H9 (cell line): ENCODE data around the gene TMPRSS9. TPM values are rescaled to one million over a fixed set of nuclear protein-coding genes. Genes with fewer than 3 reads are reported as not detected.
A peak's percentile ranks its signal among the peaks of the same experiment; 100 is the strongest.

Experiments used
- DNase-seq: peaks from one replicate; pipeline ENCODE4 v3.0.0-alpha.2; 2017
- H2AFZ ChIP-seq: one replicate; pipeline ENCODE4 v1.6.1; 2013; ENCODE audit warnings: mild to moderate bottlenecking, low read length, control low read depth, moderate library complexity
- H2AK5ac ChIP-seq: 2 replicates; pipeline ENCODE4 v1.6.1; 2013; ENCODE audit warnings: low read length, control low read depth, mixed read lengths; ENCODE audit not compliant: insufficient read length
- H2BK120ac ChIP-seq: one replicate; pipeline ENCODE4 v1.6.1; 2013; ENCODE audit warnings: low read depth, mild to moderate bottlenecking, low read length, control low read depth, inconsistent platforms; ENCODE audit not compliant: poor library complexity, severe bottlenecking
- H2BK12ac ChIP-seq: 2 replicates; pipeline ENCODE4 v1.6.1; 2013; ENCODE audit warnings: low read length, control low read depth, mixed read lengths, low read depth; ENCODE audit not compliant: insufficient read length
- H2BK15ac ChIP-seq: 2 replicates; pipeline ENCODE4 v1.6.1; 2013; ENCODE audit warnings: low read depth, low read length, control low read depth
- H2BK20ac ChIP-seq: one replicate; pipeline ENCODE4 v1.6.1; 2013; ENCODE audit warnings: low read depth, mild to moderate bottlenecking, low read length, control low read depth, inconsistent platforms; ENCODE audit not compliant: poor library complexity, severe bottlenecking
- H2BK5ac ChIP-seq: 2 replicates; pipeline ENCODE4 v1.6.1; 2013; ENCODE audit warnings: low read length, control low read depth, mixed read lengths; ENCODE audit not compliant: insufficient read length
- H3K14ac ChIP-seq: 2 replicates; pipeline ENCODE4 v1.6.1; 2013; ENCODE audit warnings: low read length, control low read depth; ENCODE audit not compliant: insufficient read depth
- H3K18ac ChIP-seq: 2 replicates; pipeline ENCODE4 v1.6.1; 2013; ENCODE audit warnings: low read depth, mild to moderate bottlenecking, mixed read lengths, low read length, control low read depth; ENCODE audit not compliant: insufficient read length
- H3K23ac ChIP-seq: 2 replicates; pipeline ENCODE4 v1.6.1; 2013; ENCODE audit warnings: low read length, control low read depth, mixed read lengths, low read depth; ENCODE audit not compliant: insufficient read length
- H3K23me2 ChIP-seq: 2 replicates; pipeline ENCODE4 v1.6.1; 2013; ENCODE audit warnings: low read depth, mild to moderate bottlenecking, mixed read lengths, low read length, control low read depth; ENCODE audit not compliant: insufficient read length, poor library complexity, severe bottlenecking
- H3K27ac ChIP-seq: 2 replicates; pipeline ENCODE4 v1.5.1; 2013; ENCODE audit warnings: low read length, control low read depth, mixed read lengths, low read depth; ENCODE audit not compliant: insufficient read length
- H3K27me3 ChIP-seq: 2 replicates; pipeline ENCODE4 v1.6.1; 2013; ENCODE audit warnings: low read length, control low read depth, inconsistent platforms; ENCODE audit not compliant: insufficient read depth
- H3K4ac ChIP-seq: 2 replicates; pipeline ENCODE4 v1.6.1; 2013; ENCODE audit warnings: low read depth, mild to moderate bottlenecking, control low read depth, inconsistent platforms, low read length, moderate library complexity
- H3K4me1 ChIP-seq: 2 replicates; pipeline ENCODE4 v1.6.1; 2013; ENCODE audit warnings: low read length, control low read depth, inconsistent platforms; ENCODE audit not compliant: insufficient read depth
- H3K4me2 ChIP-seq: 2 replicates; pipeline ENCODE4 v1.6.1; 2013; ENCODE audit warnings: low read length, control low read depth, mixed read lengths; ENCODE audit not compliant: insufficient read length, insufficient read depth
- H3K56ac ChIP-seq: 2 replicates; pipeline ENCODE4 v1.6.1; 2013; ENCODE audit warnings: low read depth, mild to moderate bottlenecking, mixed read lengths, low read length, control low read depth; ENCODE audit not compliant: insufficient read length
- H3K79me1 ChIP-seq: 2 replicates; pipeline ENCODE4 v1.6.1; 2013; ENCODE audit warnings: low read depth, mild to moderate bottlenecking, moderate library complexity, low read length, control low read depth, inconsistent platforms; ENCODE audit not compliant: insufficient read depth, poor library complexity, severe bottlenecking
- H3K79me2 ChIP-seq: 2 replicates; pipeline ENCODE4 v1.6.1; 2013; ENCODE audit warnings: low read length, control low read depth, inconsistent platforms; ENCODE audit not compliant: insufficient read depth
- H3K9ac ChIP-seq: 2 replicates; pipeline ENCODE4 v1.6.1; 2013; ENCODE audit warnings: low read length, control low read depth, mixed read lengths; ENCODE audit not compliant: insufficient read length; ENCODE audit errors: extremely low read depth
- H3K9me3 ChIP-seq: one replicate; pipeline ENCODE4 v1.6.1; 2013; ENCODE audit warnings: low read depth, low read length, inconsistent platforms; ENCODE audit not compliant: control insufficient read depth
- H3T11ph ChIP-seq: one replicate; pipeline ENCODE4 v1.6.1; 2013; ENCODE audit warnings: mild to moderate bottlenecking, low read length, control low read depth, inconsistent platforms
- H4K20me1 ChIP-seq: one replicate; pipeline ENCODE4 v1.6.1; 2013; ENCODE audit not compliant: control insufficient read depth, insufficient read length, insufficient read depth
- H4K5ac ChIP-seq: 2 replicates; pipeline ENCODE4 v1.6.1; 2013; ENCODE audit warnings: low read depth, mild to moderate bottlenecking, mixed read lengths, low read length, control low read depth; ENCODE audit not compliant: insufficient read length
- H4K8ac ChIP-seq: replicated peaks from 2 replicates; pipeline ENCODE4 v1.6.1; 2013; ENCODE audit warnings: low read length, control low read depth, mixed read lengths, low read depth; ENCODE audit not compliant: insufficient read length
- H4K91ac ChIP-seq: 2 replicates; pipeline ENCODE4 v1.6.1; 2013; ENCODE audit warnings: low read depth, mild to moderate bottlenecking, moderate library complexity, mixed read lengths, low read length, control low read depth; ENCODE audit not compliant: insufficient read length
- H3K27ac Mint-ChIP-seq, 3 experiments: 2 replicates in 2 of 3; 3 replicates in 1 of 3; pipeline ENCODE4 v1.8.0; 2020 to 2021; ENCODE audit warnings: mixed read lengths in 3 of 3, mild to moderate bottlenecking in 1 of 3, moderate library complexity in 1 of 3
- H3K27me3 Mint-ChIP-seq: 2 replicates; pipeline ENCODE4 v1.8.0; 2021; ENCODE audit warnings: low read depth, mild to moderate bottlenecking, moderate library complexity, mixed read lengths
- H3K36me3 Mint-ChIP-seq, 3 experiments: 2 replicates in 2 of 3; 3 replicates in 1 of 3; pipeline ENCODE4 v1.8.0; 2020 to 2021; ENCODE audit warnings: low read depth in 3 of 3, mixed read lengths in 3 of 3; ENCODE audit not compliant: insufficient read depth in 1 of 3
- H3K4me1 Mint-ChIP-seq, 2 experiments: 2 replicates each; pipeline ENCODE4 v1.8.0; 2020; ENCODE audit warnings: mixed read lengths in 2 of 2
- H3K4me3 Mint-ChIP-seq, 2 experiments: 2 replicates in 1 of 2; 3 replicates in 1 of 2; pipeline ENCODE4 v1.8.0; 2020 to 2021; ENCODE audit warnings: mild to moderate bottlenecking in 2 of 2, mixed read lengths in 2 of 2, moderate library complexity in 1 of 2
- H3K9me3 Mint-ChIP-seq, 2 experiments: 2 replicates in 1 of 2; 3 replicates in 1 of 2; pipeline ENCODE4 v1.8.0; 2020; ENCODE audit warnings: mild to moderate bottlenecking in 2 of 2, mixed read lengths in 2 of 2, moderate library complexity in 1 of 2
- CTCF ChIP-seq: fragments of 200-600 bp; sonication (generic); conservative IDR thresholded peaks from 3 replicates; pipeline ENCODE4 v1.8.0; 2021; ENCODE audit warnings: antibody characterized with exemption, mild to moderate bottlenecking
- WGBS: extraction: QIAGEN DNeasy Blood & Tissue Kit; methylation state at CpG from one replicate; pipeline ENCODE4 v1.1.7; 2013; ENCODE audit warnings: missing lambda C conversion rate, low lambda C conversion rate, mixed read lengths; ENCODE audit not compliant: insufficient read length; ENCODE audit errors: extremely low coverage; 5-methylcytosine and 5-hydroxymethylcytosine counted together
- total RNA-seq: library from RNA; stranded (reverse); gene quantifications from 2 replicates; pipeline ENCODE4 v1.2.1, GENCODE V29; 2021

TMPRSS9 gene
- total RNA-seq, 1 experiment from 2014 or later = 0.24 TPM

- H3K27ac Mint-ChIP-seq = peak overlapping the region in 1 of 3 experiments; percentile 59; a peak in 2 of 7 replicates
- no CpG with 5 or more reads among the region's 33 CpGs for WGBS
- H3K9ac ChIP-seq = no peak overlapping the region
Measured at GRCh38 chr19:2336528-2337328, 23.3 kb upstream of the TMPRSS9 start.

More at GRCh38 chr19:2336528-2337328, 23.3 kb upstream of the TMPRSS9 start:
- H3K18ac ChIP-seq = no peak overlapping the region
- peaks cover 5 to 24% (median 11%) of the 10 kb centered on the region in 3 experiments; a peak in 6 of 7 replicates for H3K36me3 Mint-ChIP-seq
- H3K79me1 ChIP-seq = peaks cover 2% of the 10 kb centered on the region
- no peaks in the 10 kb centered on the region for H3K27me3 ChIP-seq
- H2BK15ac ChIP-seq = no peak overlapping the region
- no peak for TF ChIP-seq CTCF
- H3K9me3 ChIP-seq = no peaks in the 10 kb centered on the region
- no peak overlapping the region for H3K14ac ChIP-seq
- H3K23me2 ChIP-seq = no peaks in the 10 kb centered on the region
- no peaks in the 10 kb centered on the region for H4K20me1 ChIP-seq
- no peak overlapping the region for H2BK20ac ChIP-seq
- no peak overlapping the region for H3K27ac ChIP-seq
- H2BK120ac ChIP-seq = no peak overlapping the region
- H2AFZ ChIP-seq = no peak overlapping the region
- H3K56ac ChIP-seq = no peak overlapping the region
- no peak overlapping the region for H3T11ph ChIP-seq
- H2BK12ac ChIP-seq = no peak overlapping the region
- H2AK5ac ChIP-seq = no peak overlapping the region
- no peak overlapping the region for H3K4ac ChIP-seq
- H3K23ac ChIP-seq = no peak overlapping the region
- H3K79me2 ChIP-seq = peaks cover 3% of the 10 kb centered on the region; the same call in 1 of the 2 replicates
- peaks cover 3 to 6% of the 10 kb centered on the region in 2 experiments; a peak in 4 of 5 replicates for H3K9me3 Mint-ChIP-seq
- no peak for DNase-seq
- no peak overlapping the region for H2BK5ac ChIP-seq
- H3K27me3 Mint-ChIP-seq = no peaks in the 10 kb centered on the region
- H3K4me1 ChIP-seq = no peaks in the 10 kb centered on the region
- H3K4me3 Mint-ChIP-seq = no peak overlapping the region; a peak in 1 of 5 replicates
- H3K4me2 ChIP-seq = no peak overlapping the region
- H4K8ac ChIP-seq = no peak overlapping the region
- peaks cover 2 to 20% of the 10 kb centered on the region in 2 experiments for H3K4me1 Mint-ChIP-seq
- no peak overlapping the region for H4K5ac ChIP-seq
- no peak overlapping the region for H4K91ac ChIP-seq
